B cell (primary cell): ENCODE data around the gene HAUS3.

ENCODE experiments used
- CTCF ChIP-seq: fragments of 200-600 bp; IDR thresholded peaks from one replicate; pipeline ENCODE4 v1.8.0; 2022; ENCODE audit warnings: antibody characterized with exemption, mild to moderate bottlenecking
- EZH2 ChIP-seq: IDR thresholded peaks from 2 replicates; pipeline ENCODE4 v1.6.1; 2012; ENCODE audit warnings: borderline replicate concordance, low read depth, mild to moderate bottlenecking, moderate library complexity, low read length; ENCODE audit not compliant: insufficient read depth, poor library complexity, severe bottlenecking

- TF ChIP-seq CTCF: no peak
- TF ChIP-seq EZH2: no peak
Observed at GRCh38 chr4:2226261-2226660, 15.7 kb downstream of the HAUS3 start.
